Measurements from ENCODE around the gene FAM221A.

DNA sequence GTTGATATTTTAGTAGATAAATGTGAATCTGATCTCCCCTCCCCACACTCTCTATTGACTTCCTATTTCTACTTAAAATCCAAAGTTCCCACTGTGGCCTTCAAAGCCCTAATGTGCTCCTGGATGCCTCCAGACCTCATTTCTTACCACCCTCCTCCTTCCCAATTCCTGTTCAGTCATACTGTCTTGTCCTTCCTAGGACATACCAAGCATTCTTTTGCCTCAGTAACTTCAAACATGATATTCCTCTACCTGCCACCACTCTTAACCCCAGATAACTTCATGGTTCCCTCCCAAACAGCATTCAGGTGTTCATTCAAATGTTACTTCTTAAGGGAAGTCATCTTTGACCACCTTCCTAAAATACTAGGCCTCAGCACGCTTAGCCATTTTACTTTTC, 34.2 kb upstream of the FAM221A start:
- TF ChIP-seq, protein P1, sequence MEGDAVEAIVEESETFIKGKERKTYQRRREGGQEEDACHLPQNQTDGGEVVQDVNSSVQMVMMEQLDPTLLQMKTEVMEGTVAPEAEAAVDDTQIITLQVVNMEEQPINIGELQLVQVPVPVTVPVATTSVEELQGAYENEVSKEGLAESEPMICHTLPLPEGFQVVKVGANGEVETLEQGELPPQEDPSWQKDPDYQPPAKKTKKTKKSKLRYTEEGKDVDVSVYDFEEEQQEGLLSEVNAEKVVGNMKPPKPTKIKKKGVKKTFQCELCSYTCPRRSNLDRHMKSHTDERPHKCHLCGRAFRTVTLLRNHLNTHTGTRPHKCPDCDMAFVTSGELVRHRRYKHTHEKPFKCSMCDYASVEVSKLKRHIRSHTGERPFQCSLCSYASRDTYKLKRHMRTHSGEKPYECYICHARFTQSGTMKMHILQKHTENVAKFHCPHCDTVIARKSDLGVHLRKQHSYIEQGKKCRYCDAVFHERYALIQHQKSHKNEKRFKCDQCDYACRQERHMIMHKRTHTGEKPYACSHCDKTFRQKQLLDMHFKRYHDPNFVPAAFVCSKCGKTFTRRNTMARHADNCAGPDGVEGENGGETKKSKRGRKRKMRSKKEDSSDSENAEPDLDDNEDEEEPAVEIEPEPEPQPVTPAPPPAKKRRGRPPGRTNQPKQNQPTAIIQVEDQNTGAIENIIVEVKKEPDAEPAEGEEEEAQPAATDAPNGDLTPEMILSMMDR (IDR thresholded peaks at IDR 0.05), result no peak
- TF ChIP-seq POLR2AphosphoS5 (IDR thresholded peaks at IDR 0.05) (no peak), POLR2A (IDR thresholded peaks at IDR 0.05) (no peak)
